ENCODE measurements around the gene SERPINC1.
"Not testable (repeated sequence)": the region's sequence is repeated elsewhere in the genome, so short reads cannot be mapped to it uniquely, and the experiment has no call there.

The SERPINC1 gene

GRCh38 chr1:173889885-173890284 is 27.2 kb downstream of the SERPINC1 start:
- DNase-seq (ENCODE audit: low read depth) = no peak

- DNase-seq (ENCODE audit: low read depth) = no peak
Observed at GRCh38 chr1:173888749-173889148, 28.4 kb downstream of the SERPINC1 start.

- no peak for DNase-seq (ENCODE audit: low read depth)
Observed at GRCh38 chr1:173887627-173888026, 29.5 kb downstream of the SERPINC1 start.

GRCh38 chr1:173886746-173887611 is 30.1 kb downstream of the SERPINC1 start:
- no peak for DNase-seq (ENCODE audit: low read depth)

GRCh38 chr1:173884701-173885100 is 32.4 kb downstream of the SERPINC1 start:
- no peak for DNase-seq (ENCODE audit: low read depth)

- not testable (repeated sequence) for DNase-seq (ENCODE audit: low read depth)
Observed at GRCh38 chr1:173881117-173881516, 36.0 kb downstream of the SERPINC1 start.

GRCh38 chr1:173878251-173878650 is 38.9 kb downstream of the SERPINC1 start:
- no peak for DNase-seq (ENCODE audit: low read depth)

- no peak for DNase-seq (ENCODE audit: low read depth)
Observed at GRCh38 chr1:173876732-173877131, 40.4 kb downstream of the SERPINC1 start.

- no peak for DNase-seq (ENCODE audit: low read depth)
Observed at GRCh38 chr1:173871500-173871899, 45.6 kb downstream of the SERPINC1 start.

- no peak for DNase-seq (ENCODE audit: low read depth)
Observed at GRCh38 chr1:173871091-173871490, 46.0 kb downstream of the SERPINC1 start.

GRCh38 chr1:173870252-173871075 is 46.7 kb downstream of the SERPINC1 start:
- no peak for DNase-seq (ENCODE audit: low read depth)

GRCh38 chr1:173869021-173869359 is 48.1 kb downstream of the SERPINC1 start:
- DNase-seq (ENCODE audit: low read depth) = no peak

GRCh38 chr1:173868266-173869020 is 48.7 kb downstream of the SERPINC1 start, which contains the start of gene ZBTB37:
Gene ZBTB37 (plus strand): TSS chr1:173868380. CDS start chr1:173870226, 1,846 bp downstream.
- peak; percentile 90 for DNase-seq (ENCODE audit: low read depth)

- peak; percentile 98 for DNase-seq (ENCODE audit: low read depth)
Observed at GRCh38 chr1:173867753-173868265, 49.3 kb downstream of the SERPINC1 start, which contains the start of gene GAS5. Gene GAS5 (minus strand): TSS chr1:173867989.

GRCh38 chr1:173867141-173867752 is 49.9 kb downstream of the SERPINC1 start:
- DNase-seq (ENCODE audit: low read depth) = no peak

- no peak for DNase-seq (ENCODE audit: low read depth)
Observed at GRCh38 chr1:173866413-173867115, 50.6 kb downstream of the SERPINC1 start.

GRCh38 chr1:173865468-173866164 is 51.5 kb downstream of the SERPINC1 start:
- no peak for DNase-seq (ENCODE audit: low read depth)

GRCh38 chr1:173864179-173864867 is 52.8 kb downstream of the SERPINC1 start:
- no peak for DNase-seq (ENCODE audit: low read depth)
